HEK293 (cell line): Measurements from ENCODE around the gene SIX2.

Source experiments
- ATF2 ChIP-seq: fragments of 450-650 bp; formaldehyde crosslinking; IDR thresholded peaks from 2 replicates; pipeline ENCODE4 v1.5.1; 2016; ENCODE audit warnings: missing biosample characterization, missing genetic modification characterization, low read depth
- BCL11A ChIP-seq: fragments of 450-650 bp; formaldehyde crosslinking; IDR thresholded peaks from 2 replicates; pipeline ENCODE4 v1.5.1; 2016; ENCODE audit warnings: low read depth, missing biosample characterization, missing genetic modification characterization
- FEZF1 ChIP-seq: fragments of 450-650 bp; formaldehyde crosslinking; IDR thresholded peaks from 2 replicates; pipeline ENCODE4 v1.5.1; 2016; ENCODE audit warnings: missing biosample characterization, missing genetic modification characterization
- SALL2 ChIP-seq: fragments of 450-650 bp; formaldehyde crosslinking; IDR thresholded peaks from 2 replicates; pipeline ENCODE4 v1.5.0; 2017; ENCODE audit warnings: missing biosample characterization, mild to moderate bottlenecking, missing genetic modification characterization, borderline replicate concordance
- WT1 ChIP-seq: fragments of 450-650 bp; formaldehyde crosslinking; IDR thresholded peaks from 2 replicates; pipeline ENCODE4 v1.5.1; 2016; ENCODE audit warnings: missing biosample characterization, missing genetic modification characterization
- TF ChIP-seq, protein P1 (sequence below): fragments of 450-650 bp; formaldehyde crosslinking; IDR thresholded peaks from 2 replicates; pipeline ENCODE4 v1.5.1; 2016; ENCODE audit warnings: missing biosample characterization, missing genetic modification characterization

DNA sequence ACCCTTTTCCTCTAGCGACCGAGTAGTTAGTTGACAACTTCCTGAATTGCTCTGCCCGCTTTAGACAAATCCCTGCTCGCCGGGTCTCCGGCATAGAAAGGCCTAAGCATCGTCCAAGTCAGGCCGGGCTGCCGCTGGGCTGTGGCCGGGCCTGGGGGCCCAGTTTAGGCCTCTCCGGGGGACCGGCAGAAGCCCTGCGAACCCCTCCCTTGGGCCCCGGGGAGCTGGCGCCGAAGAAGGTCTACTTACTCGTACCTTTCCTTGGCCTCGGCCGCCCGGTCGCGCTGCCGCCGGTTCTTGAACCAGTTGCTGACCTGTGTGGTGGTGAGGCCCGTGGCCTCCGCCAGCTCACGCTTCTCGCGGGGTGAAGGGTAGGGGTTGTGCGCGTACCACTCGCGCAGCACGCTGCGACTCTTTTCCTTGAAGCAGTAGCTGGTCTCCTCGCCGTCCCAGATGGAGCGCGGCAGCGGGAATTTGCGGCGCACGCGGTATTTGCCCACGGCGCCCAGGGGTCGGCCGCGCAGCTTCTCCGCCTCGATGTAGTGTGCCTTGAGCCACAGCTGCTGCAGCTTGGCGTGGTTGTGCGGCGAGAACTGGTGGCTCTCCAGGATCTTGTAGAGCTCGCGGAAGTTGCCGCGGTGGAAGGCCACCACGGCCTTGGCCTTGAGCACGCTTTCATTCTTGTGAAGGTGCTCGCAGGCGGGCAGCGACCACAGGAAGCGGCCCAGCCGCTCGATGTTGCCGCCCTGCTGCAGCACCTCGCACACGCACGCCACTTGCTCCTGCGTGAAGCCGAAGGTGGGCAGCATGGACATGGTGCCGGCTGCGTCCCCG lies 739 bp downstream of the SIX2 start:
- TF ChIP-seq, protein P1, sequence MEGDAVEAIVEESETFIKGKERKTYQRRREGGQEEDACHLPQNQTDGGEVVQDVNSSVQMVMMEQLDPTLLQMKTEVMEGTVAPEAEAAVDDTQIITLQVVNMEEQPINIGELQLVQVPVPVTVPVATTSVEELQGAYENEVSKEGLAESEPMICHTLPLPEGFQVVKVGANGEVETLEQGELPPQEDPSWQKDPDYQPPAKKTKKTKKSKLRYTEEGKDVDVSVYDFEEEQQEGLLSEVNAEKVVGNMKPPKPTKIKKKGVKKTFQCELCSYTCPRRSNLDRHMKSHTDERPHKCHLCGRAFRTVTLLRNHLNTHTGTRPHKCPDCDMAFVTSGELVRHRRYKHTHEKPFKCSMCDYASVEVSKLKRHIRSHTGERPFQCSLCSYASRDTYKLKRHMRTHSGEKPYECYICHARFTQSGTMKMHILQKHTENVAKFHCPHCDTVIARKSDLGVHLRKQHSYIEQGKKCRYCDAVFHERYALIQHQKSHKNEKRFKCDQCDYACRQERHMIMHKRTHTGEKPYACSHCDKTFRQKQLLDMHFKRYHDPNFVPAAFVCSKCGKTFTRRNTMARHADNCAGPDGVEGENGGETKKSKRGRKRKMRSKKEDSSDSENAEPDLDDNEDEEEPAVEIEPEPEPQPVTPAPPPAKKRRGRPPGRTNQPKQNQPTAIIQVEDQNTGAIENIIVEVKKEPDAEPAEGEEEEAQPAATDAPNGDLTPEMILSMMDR = no peak
- TF ChIP-seq ATF2 (tag by site-specific recombination) (no peak), BCL11A (tag by site-specific recombination) (no peak), SALL2 (tag by site-specific recombination) (no peak), FEZF1 (no peak), WT1 (no peak)
